Activated T-helper 1 cell treated with anti-CD3 and anti-CD28 coated beads, Interleukin-2, amount 50 U/mL, for 16 hours (primary cell): ENCODE results near the gene HPGD.
"Not testable (repeated sequence)": the region's sequence is repeated elsewhere in the genome, so short reads cannot be mapped to it uniquely, and the experiment has no call there.

Source experiments
- DNase-seq, 2 donors: peaks; one replicate each; pipeline ENCODE4 v3.0.0-alpha.2; 2020; ENCODE audit warnings: low read depth in 1 of 2, low spot score in 1 of 2

Gene HPGD

GRCh38 chr4:174528226-174528625, 5.9 kb upstream of the HPGD start:
- DNase-seq, result no peak

- DNase-seq, result no peak
Measured at GRCh38 chr4:174526731-174527130, 4.4 kb upstream of the HPGD start.

DNA sequence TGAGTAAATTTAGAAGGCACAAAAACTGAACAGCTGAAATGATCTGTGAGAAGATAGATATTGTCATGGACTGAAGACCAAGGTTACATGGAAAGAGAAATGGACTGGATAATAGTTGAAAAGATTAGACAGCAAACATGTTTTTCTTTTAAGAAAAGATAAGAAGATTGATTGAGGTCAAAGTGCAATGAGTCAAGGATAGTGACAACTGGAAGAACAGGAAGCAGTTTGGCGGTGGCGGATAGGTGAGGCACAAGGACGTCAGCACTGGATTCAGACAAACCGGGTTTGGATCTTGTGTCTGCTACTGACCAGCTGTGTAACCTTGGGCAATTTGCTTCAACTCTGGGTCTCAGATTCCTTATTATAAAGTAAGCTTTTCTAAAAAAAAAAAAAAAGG, 2.0 kb upstream of the HPGD start:
- no peak for DNase-seq

DNA sequence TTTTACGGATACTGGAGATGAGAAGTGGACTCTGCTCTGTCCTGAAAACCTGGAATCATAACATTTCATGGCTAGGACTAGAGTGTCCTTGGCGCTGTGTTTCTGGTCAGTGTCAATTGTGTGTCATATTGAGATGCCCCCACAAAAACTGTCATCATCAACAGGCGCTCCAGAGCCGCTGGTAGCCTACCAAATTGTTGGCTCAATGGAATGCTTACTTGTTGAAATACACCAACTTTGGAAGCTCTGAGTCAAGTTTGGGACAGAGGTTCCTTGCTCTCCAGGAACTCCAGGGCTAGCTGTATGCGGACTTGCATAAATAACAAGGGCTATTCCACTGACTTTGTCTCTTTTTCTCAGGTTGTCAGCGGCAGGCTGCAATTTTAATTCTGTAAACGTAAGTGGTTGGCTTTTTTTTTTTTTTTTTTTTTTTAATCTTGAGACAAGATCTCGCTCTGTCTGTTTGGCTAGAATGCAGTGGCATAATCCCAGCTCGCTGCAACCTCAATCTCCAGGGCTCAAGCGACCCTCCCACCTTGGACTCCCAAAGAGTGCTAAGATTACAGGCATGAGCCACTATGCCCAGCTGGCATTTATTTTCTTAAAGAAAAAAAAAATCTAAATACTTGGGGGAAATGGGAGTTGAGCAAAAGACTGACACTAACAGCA, 871 bp upstream of the HPGD start:
- DNase-seq, result no peak

- no peak for DNase-seq
Measured at GRCh38 chr4:174521800-174522182, 497 bp downstream of the HPGD start.

GRCh38 chr4:174520660-174521059, 1.6 kb downstream of the HPGD start:
- no peak for DNase-seq

- no peak for DNase-seq
Measured at GRCh38 chr4:174517502-174518445, 4.5 kb downstream of the HPGD start.

- DNase-seq, result no peak
Measured at GRCh38 chr4:174516794-174517193, 5.5 kb downstream of the HPGD start.

DNA sequence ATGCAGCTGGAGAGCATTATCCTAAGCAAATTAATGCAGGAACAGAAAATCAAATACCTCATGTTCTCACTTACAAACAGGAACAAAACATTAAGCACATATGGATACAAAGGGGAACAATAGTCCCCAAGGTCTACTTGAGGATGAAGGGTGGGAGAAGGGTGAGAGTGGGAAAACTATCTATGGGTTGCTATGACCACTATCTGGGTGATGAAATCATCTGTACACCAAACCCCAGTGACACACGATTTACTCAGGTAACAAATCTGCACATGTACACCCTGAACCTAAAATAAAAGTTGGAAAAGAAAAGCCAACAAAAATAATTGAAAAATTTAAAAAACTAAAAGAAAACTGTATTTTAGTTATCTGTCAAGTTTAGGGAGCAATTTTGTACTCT, 5.9 kb downstream of the HPGD start:
- no peak for DNase-seq

GRCh38 chr4:174512745-174513144, 9.5 kb downstream of the HPGD start:
- DNase-seq, result no peak

GRCh38 chr4:174505892-174506291, 16.4 kb downstream of the HPGD start:
- no peak for DNase-seq

GRCh38 chr4:174505007-174505406, 17.3 kb downstream of the HPGD start:
- no peak for DNase-seq

DNA sequence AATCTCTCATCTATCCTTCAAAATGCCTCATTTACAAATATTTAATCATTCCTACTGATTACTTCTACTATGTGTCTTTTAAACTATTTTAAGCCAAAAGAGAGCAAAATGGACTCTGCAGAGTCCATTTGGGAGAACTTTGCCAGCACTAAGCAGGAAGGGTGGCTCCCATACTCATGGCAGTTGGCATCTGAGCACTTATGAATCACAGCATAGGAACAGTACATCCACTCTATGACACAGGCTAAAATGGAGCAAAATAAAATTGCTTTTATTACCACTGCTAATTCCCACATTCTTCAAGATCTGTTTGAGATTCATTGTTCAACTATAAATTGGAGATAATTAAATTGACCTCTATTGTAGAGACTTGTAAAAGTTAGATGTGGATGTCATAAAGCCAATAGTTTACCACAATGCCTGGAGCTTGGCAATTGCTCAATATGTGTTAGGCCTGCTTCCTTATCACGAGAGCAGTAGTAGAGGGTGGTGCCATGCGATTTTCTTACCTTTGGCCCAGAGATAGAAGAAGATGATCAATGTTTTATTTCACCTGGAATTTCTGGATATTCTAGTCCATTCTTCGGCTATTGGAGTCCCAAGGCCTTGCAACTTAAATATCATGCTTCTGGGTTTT, 19.1 kb downstream of the HPGD start:
- no peak for DNase-seq

- DNase-seq, result no peak
Measured at GRCh38 chr4:174496631-174497432, 25.5 kb downstream of the HPGD start.

GRCh38 chr4:174495626-174496025, 26.7 kb downstream of the HPGD start:
- no peak for DNase-seq

DNA sequence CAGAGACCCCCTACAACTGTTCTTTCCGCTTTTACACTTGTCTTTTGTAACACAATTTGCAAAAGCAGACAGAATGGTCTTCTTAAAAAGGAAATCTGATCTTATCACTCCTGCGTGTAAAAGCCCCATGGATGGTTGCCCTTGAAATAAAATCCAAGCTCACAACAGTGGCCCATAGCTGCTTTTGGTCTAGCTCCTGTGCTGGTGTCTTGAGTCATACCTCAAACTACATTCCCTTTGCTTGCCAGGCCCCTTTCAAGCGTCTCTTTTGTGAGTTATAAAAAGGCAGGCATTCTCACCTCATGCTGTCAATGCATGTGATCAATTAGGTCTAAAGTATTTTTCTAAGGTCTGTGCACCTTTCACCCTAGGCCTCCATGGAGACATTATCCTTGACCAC, 27.6 kb downstream of the HPGD start:
- DNase-seq, result no peak

DNA sequence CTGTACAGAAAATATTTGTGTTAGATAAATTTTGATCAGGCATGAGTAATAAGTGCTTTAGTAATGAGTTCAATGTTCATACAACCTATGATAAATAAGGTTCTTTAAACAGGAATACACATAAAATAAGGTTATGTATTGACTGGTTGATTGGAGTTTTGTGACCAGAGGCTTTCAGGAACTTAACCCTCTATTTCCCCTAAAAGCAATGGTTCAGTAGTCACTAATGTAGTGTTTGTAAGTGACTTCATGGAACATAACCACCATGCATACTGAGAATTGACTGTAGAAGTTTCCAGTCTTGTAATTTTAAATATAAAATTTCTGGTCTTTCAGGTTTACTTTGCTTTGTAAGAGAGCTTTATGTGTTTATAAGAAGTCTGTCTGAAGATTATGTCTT, 28.1 kb downstream of the HPGD start:
- no peak for DNase-seq

GRCh38 chr4:174490451-174490961, 31.8 kb downstream of the HPGD start:
- DNase-seq, result no peak

DNA sequence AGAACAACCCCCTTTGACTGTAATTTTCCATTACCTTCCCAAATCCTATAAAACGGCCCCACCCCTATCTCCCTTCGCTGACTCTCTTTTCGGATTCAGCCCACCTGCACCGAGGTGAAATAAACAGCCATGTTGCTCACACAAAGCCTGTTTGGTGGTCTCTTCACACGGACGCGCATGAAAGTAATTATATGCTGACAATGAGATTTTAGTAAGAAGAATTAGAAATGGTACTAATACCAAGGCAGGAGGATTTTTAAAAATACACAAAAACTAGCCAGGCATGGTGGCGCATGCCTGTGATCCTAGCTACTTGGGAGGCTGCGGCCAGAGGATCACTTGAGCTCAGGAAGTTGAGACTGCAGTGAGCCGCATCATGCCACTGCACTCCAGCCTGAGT, 33.9 kb downstream of the HPGD start:
- DNase-seq, result not testable (repeated sequence)

- no peak for DNase-seq
Measured at GRCh38 chr4:174485025-174485424, 37.3 kb downstream of the HPGD start.

- DNase-seq, result no peak
Measured at GRCh38 chr4:174483792-174484191, 38.5 kb downstream of the HPGD start.
